Glomerular visceral epithelial cell (primary cell): ENCODE measurements around the gene ROBO1.
A peak's percentile ranks its signal among the peaks of the same experiment; 100 is the strongest.

Source experiments
- DNase-seq: peaks from one replicate; pipeline ENCODE4 v3.0.0-alpha.2; 2016; ENCODE audit errors: extremely low spot score

ROBO1 gene

DNA sequence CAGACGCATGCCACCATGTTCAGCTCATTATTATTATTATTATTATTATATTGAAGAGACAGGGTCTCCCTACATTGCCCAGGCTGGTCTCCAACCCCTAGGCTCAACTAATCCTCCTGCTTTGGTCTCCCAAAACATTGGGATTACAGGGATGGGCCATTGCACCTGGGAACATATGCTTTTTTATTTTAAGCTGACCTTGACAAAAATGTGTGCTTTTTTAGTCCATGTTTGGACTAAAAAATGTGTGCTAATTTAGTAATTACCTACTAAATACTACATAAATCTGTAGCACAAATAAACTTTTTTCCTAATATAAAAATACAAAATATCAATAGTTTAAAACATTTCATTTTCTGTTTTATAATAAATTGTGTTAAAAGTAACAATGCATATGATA lies 693.2 kb downstream of the ROBO1 start:
- no peak for DNase-seq

DNA sequence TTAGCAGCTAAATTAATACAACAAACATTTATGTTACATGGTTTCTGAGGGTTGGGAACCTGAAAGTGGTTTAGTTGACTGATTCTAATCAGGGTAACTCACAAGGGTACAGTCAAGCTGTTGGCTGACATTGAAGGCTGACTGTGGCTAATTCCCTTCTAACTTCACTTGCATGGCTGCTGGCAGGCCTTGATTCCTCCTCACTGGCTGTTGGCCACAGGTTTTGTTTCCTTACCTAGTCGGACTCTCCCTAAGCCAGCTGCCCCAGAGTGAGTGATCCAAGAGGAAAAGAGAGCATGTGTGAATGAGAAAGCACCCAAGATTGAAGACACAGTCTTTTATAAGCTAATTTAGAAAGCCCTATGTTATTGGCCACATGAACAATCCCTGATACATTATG lies 700.1 kb downstream of the ROBO1 start:
- no peak for DNase-seq

DNA sequence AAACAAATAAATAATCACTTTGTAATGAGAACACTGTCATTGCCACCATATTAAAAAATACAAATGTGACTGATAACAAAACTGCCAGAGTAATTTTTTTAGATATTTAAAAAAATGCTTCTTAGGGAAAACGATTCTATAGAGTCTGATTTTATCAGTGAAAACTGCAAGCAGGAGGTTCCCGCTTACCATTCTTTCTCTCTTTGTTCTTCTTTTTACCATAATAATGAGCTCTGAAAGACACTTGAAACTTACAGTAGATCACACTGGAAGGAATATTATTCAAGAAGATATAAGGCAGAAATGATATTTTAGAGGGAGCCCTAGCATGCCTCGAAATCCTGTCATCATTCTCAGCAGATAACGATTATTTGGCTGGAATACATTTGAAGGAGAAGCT lies 701.3 kb downstream of the ROBO1 start:
- no peak for DNase-seq

DNA sequence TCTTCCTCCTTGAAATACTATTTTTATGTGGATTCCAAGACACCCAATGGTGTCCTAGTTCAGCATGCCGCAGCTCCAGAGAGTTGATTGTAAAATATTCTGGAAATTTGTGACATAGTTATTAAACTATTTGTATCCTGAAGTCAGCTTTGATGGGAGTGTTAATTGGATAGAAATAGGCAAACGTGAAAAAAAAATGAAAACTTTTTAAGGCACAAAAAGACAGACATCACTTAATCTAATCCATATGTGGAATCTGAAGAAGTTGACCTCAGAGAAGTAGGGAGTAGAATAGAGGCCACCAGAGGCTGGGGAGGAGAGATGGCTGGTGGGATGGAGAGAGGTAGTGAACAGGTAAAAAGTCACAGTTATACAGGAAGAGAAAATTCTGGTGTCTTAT lies 704.2 kb downstream of the ROBO1 start:
- DNase-seq: no peak

DNA sequence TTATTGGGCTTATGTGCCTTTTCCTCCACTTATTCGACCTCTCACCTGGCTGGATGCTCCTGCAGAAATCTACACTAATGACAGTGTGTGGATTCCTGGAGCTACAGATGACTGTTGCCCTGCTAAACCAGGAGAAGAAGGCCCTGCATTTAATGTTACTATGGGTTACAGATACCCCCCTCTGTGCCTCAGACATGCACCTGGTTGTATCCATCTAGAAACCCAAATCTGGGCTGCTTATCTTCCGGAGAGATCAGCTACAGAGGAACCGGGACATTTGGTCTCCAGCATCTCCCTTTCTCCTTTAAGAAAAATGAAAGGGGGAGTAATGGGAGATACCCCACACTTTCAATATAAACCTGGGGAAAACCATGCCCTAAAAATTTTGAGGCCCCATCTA lies 710.0 kb downstream of the ROBO1 start:
- DNase-seq: no peak

DNA sequence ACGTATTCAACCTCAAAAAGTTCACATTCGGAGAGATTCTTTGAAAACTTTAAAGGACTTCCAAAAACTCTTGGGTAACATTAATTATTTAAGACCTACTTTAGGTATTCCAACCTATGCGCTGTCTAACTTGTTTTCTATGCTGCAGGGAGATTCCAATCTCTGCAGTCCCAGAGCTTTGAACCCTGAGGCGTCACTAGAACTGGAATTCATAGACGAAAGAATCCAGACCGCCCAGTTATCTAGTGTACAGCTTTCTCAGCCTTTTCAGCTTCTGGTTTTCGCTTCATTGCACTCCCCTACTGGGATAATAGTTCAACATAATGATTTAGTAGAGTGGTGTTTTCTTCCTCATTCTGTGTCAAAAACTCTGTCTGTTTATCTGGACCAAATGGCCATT lies 711.3 kb downstream of the ROBO1 start:
- no peak for DNase-seq

DNA sequence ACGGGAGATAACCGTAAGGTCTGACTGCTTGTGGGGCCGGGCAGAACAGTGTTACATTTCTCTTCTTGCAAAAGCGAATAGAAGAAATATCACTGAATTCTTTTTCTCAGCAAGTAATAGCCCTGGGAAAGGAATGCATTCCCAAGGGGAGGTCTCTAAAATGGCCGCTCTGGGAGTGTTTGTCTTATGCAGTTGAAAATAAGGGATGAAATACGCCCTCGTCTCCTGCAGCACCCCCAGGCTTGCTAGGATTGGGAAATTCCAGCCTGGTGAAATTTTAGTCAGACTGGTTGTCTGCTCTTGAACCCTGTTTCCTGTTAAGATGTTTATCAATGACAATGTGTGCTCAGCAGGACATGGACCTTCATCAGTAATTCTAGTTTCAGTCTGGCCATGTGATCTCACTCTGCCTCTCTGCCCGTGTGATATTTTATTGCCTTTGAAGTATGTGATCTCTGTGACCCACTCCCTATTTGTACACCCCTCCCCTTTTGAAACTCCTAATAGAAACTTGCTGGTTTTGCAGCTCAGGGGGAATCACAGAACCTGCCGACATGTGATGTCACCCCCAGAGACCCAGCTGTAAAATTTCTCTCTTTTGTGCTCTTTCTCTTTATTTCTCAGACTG lies 715.6 kb downstream of the ROBO1 start:
- no peak for DNase-seq

DNA sequence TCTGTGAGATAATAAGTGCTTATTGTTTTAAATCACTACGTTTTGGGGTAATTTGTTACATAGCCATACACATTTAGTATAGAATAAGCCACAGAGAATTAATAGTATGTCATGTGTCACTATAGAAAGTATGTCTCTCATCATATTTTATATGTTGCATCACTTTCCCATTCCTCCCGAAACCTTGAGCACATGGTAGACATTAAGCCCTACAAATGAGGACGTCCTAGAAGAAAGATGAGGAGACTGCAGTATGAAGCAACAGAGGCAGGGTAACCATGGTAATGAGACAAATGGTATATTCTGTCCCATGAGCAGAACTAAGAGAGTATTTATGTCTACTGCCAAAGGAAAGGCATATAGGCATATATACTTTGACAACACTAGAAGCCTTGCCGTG lies 720.2 kb downstream of the ROBO1 start:
- no peak for DNase-seq

DNA sequence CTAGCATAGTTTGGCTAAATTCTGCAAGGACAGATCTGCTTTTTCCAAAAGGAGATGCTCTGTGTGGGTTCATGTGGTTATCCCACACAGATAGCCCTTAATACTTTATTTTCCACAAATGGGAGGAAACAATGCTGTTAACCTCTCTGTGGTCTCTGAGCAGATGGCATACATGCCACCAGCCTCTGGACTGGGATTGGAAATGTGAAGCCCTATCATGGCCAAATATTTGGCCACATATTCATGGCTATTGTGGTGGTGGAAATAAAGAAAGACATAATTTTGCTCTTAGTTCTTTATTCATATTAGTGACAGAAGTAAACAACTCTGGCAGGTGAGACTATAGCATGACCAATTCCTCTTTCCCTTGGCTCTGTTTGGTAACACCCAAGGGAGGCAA lies 726.2 kb downstream of the ROBO1 start:
- no peak for DNase-seq

DNA sequence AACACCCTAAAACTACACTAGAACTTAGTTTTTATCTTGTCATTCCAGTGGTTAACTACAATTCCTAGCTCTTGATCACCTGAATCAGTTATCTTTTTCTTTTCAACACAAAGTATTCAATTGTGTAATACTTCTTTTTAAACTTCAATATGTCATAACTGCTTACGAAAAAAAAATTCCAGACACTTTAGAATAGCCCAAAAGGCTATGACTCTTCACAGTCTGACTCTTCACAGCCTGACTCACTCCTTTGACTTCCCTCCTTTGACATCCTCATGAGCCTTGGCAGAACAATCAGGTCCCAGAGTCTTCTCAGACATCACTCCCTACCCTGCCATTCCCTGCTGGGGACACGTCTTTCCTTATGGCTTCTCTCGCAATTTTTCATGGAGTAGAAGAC lies 727.1 kb downstream of the ROBO1 start:
- peak; percentile 6 for DNase-seq

DNA sequence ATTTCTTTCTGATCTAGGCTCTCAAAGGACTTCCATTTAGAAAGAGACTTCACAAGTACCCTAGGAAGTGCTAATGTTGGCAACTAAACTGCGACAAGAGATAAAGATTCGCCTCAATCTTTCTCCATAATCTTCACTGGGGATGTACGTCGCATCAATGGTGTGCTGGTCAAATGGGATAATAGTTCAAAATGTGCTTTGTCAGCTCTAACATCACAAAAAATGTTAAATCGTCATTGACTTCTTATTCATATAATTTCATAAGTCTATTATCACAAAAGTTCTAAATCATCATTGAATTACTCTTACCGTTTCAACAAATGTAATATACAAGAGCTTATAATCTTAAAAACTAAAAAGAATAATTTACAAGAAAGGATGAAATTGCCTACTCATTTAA lies 727.7 kb downstream of the ROBO1 start:
- no peak for DNase-seq

DNA sequence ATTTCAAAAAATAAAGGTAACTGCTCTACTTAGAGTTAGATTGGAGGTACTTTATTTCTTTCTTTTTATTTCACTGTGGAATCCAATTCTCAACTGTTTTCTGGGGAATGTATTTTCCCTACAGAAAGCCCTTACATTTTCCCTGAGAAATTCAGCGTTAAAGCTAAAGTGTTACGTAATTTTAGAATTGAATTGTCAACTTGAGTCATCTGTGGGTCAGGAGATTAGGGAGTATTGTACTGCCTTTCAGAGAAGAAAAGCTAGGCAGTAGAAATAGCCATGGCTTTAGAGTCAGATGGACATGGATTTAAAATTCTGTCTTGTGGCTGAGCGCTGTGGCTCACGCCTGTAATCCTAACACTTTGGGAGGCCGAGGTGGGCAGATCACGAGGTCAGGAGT lies 728.6 kb downstream of the ROBO1 start:
- DNase-seq: no peak

DNA sequence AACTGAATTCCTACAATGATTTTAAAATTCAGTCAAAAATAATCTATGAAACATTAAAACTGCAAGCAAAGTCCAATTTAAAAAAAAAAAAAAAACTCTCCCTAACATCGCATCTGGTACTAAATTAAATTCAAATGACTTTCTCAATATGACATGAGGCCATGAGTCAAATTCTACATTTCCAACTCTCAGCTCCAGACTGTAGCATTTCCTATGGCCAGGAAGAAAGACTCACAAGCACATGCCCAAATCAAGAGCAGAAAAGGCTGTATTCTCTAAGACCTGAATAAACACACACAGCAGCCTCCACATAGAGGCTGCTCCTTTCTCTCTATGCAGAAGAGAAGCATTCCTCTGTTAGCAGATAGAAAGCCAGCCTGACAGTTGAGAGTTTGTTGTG lies 729.2 kb downstream of the ROBO1 start:
- DNase-seq: no peak

DNA sequence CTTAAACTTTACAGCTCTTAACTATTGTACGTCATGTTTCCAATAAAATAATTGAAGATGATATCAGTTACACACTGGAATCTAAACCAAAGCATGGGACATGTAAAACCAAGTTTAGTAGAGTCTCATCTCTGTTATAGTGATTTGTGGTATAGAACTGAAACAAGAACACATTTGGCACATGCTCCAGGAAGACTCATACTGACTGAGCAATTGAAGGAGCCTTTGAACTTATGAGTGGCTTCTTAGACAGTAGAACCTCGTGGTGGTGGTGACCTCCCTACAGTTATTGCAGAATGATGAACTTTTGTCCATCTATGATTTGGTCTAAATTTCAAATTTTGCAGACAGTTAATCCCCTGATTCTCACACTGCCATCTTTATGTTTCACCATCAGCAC lies 729.7 kb downstream of the ROBO1 start:
- no peak for DNase-seq

DNA sequence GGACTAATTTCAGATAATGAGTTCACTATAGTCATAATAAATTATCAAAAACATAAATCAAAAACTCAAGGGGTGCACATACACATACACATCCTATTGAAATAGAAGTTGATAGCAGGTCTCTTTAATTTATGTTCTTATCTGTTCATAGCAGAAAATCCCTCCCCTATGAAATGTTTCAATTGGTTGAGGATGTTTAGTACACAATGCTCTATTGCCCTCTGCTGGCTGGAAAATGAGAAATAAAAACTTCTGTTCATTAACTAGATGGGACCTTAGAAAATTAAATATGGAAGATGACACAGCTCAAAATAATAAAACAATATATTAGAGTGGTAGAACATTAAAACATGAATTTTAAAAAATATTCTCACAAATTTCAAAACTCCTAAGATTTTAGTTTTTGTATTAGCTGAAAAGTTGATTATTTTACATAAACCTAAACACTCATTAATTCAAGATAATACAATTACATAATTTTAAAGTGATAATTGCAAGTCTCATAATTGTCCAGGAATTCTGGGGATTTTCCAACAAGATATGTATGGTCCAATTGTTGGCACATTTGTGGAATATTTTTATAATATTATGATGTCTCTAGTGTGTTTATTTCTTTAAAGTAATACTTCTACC lies 735.0 kb downstream of the ROBO1 start:
- peak; percentile 46 for DNase-seq

DNA sequence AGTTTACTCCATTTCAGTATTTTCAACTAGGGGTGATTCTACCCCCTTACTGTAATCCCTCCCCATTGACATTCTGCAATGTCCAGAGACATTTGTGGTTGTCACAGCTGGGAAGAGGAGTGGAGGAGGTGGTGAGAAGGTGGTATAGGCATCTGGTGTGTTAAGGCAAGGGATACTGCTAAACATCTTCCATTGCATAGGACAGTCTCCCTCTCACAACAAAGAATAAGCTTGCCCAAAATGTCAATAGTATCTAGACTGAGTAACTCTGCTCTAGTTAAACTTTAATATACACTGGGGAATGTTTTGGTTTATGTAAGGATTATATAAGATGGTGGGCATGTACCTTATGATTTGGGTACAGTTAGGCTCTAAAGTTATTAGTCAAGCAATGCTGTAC lies 737.6 kb downstream of the ROBO1 start:
- no peak for DNase-seq

DNA sequence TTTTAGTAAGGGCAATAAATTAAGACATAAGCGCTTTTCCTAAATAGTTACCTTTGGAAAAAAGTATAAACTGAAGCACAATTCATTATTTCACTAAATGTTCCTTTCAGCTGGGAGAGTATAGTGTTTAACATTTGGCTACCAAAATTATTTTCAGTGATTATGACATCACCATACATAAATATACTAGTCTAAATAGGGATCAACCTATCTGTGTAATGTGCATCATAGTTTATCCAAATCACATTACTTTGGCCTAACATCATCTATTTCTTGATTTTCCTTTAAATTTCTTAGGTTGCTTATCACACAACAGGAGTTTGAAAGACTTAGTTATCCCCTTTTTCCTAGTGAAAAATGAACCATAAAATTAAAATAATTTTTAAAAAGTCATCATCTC lies 738.9 kb downstream of the ROBO1 start:
- DNase-seq: no peak

DNA sequence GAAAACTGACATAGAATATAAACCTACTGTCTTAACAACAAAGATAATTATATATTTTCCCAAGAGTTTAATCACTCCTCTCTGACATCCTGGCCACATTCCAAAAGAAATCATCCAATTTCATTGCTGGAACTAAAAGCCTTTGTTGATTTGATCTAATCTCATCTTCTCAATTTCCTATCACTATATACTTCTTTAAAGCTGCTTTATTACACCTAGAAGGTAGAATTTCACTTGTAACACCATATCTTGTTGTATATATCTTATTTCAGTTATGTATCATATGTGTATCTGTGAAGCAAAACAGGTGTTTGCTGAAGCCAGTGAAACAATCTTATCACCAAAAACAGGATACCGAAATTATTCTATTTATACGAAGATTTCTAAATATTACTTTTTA lies 740.2 kb downstream of the ROBO1 start:
- DNase-seq: no peak

DNA sequence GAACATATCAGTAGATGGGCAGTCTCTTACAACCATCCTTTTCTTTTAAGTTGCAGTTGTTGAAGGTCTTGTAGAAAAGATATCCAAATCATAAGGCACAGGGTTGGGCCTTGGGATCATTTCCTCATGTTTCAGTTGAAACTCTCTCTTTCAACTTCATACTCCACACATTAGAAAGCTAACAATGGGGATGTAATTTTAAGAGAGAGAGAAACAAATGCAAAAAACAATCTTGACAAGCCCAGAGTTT lies 747.9 kb downstream of the ROBO1 start:
- no peak for DNase-seq

DNA sequence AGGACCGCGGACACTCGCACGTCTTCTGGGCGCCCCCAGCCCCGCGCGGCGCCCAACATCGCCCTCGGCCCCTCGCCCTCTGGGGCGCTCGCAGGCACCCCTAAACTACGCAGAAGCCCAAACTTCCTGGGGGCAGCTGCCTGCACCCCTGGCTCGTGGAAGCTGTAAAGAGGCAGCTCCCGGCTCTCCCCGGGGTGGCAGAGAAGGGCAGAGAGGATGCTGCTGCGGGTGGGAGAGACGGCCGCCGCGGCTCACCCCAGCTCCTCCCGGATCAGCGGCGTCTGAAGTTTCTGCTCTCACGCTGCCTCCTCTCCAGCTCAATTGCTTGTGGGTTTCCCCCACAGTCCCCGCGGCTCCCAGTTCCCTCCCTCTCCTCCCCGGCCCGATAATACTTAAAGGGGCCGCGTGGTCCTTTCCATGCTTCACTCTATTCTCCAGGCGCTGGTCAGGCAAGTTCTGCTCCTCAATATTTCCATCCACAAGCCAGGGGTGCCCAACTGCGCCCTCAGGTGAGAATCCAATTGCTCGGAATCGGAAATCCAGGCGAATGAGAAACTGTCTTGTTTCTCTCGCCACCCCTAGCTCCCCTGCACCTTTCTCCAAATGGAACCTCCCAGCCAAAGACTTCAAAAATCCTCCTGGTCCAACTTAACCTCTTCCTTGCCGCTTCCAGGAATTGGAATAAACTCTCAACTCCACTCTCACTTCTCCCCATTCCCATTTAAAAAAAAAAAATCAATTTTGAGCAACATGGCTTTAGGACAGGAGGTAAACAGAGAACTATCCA lies 748.5 kb downstream of the ROBO1 start:
- peak; percentile 91 for DNase-seq

DNA sequence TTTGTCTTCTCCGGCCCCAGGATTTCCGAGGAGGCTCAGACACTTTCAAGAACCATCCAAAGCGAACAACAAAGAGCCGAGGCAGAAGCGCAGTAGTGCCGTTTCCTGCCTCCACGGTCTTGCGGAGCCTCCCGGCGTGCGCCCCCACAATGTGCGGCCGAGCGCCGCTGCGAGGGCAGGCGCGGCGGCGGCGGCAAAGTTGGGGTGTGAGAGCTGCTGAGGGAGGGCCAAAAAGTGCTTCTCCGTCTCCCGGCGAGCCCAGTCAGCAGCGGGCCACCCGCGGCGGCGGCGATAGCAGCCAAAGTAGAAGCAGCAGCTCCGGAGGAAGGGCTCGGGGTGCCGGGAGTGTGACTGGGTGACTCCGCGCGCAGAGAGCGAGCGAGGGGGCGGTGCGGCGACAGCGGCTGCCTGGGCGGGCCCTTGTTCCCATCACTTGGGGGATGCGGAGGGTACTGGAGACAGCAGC lies 749.1 kb downstream of the ROBO1 start:
- peak; percentile 64 for DNase-seq

DNA sequence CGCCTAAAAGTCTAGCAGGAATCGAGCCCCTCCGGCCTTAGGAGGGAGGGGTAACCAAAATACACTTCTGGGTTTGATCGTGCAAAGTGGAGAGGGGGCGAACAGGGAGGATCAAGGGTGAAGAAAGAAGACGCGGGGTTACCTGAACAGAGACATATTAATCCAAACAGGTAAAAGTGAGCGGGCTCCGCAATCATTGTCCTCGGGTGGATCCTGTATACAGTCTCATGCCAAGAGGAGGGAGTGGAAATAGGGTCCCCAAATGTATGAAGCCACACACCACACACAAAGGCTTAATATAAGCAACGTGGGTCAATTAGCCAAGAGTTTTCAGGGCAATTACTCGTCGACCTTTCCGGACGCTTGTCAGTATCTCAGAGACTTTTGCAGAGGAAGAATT lies 749.5 kb downstream of the ROBO1 start:
- no peak for DNase-seq

DNA sequence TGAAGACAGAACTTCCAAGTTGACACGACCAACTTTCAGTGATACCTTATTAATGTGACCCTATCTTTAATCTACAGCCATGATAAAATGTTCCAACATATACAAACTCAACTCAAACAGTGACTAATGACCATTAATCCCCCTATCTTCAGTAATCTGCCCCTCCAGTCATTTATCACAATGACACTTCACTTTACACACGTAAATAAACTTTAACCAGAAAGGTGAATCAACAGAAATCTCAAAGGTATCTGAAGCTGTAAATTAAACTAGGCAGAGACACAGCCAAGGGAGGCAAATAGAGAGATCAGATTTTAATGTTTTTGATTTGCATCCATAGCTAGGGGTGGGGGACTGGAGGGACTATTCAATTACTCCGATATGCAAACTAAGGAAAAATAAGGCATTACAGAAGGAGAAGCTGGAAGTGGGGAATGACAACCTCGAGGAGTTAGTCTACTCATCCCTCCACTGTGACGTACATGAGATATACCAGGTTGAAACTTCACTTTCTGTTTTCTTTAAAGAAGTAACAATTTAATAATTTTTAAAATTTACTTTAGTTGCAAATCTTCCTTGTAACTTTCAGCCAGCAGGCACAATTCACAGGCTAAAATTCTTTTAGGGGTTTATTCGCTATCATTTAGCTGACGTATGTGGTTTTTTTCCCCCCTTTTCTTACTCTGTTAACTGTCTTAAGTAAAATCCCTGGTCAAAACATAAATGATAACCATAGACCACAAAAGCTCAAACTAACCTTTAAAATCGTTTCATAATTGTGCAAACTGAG lies 751.0 kb downstream of the ROBO1 start:
- DNase-seq: peak; percentile 9
